NCI-H82 (cell line): ENCODE measurements around the gene ADK.
"Not testable (repeated sequence)": the region's sequence is repeated elsewhere in the genome, so short reads cannot be mapped to it uniquely, and the experiment has no call there.

Experiments used
- DNase-seq: peaks from one replicate; lab custom pipeline; 2025; lab: John Stamatoyannopoulos, UW

The ADK gene

GRCh38 chr10:74150990-74151878 lies at the start of gene ADK:
TSS of gene ADK (plus strand) at chr10:74151221. CDS start at chr10:74151279, 58 bp downstream.
- peak; percentile 99 for DNase-seq

DNA sequence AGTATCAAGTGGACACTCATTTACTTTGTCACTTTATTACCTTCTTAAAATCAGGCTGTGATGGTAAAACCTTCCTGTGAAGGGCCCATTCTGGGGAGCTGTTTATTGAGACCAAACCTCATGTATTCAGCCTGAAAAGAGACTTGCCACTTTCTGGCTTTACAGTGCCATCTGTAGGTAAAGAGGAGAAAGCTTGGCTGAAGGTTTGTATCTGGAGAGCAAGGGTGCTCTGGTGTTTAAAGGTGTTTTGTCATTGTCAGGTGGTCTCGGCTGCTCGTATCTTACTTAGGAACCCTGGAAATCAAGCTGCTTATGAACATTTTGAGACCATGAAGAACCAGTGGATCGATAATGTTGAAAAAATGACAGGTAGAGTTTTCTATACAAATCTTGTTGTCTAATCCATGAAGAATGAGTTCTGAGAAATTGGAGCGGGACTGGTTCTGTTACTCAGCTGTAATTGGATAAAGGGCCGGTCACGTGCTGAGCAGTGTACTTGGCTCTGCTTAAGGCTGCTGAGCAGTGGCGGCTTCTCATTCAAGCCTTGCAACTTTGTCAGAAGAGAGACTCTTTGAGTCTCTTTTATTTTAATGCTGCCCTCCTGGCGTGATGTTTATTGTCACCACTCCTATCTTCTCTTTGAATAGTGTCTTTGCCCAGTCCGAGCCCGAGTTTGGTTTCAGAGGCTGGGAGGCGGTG lies 47.3 kb upstream of the ADK start:
- DNase-seq, result peak; percentile 70

DNA sequence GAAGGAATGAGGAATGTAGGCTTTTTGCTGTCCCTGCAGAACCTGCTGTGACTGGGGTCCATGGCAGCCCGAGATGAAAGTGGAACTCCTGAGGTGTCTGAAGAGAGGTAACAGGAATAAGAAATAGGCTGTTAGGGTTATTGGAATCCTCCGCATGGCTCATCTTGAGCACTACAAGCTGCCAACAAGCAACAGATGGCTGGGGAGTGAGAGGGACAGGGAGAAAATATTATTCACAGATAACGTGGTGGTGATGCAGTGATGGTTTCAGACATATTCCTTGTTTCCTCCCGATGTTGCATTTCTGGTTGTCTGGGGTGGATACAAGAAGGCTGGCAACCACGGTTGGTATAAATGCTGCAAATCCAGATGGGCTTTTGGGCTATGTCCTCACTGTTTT lies 46.5 kb upstream of the ADK start:
- peak; percentile 10 for DNase-seq

GRCh38 chr10:74104996-74105395 lies 46.0 kb upstream of the ADK start:
- DNase-seq, result no peak

DNA sequence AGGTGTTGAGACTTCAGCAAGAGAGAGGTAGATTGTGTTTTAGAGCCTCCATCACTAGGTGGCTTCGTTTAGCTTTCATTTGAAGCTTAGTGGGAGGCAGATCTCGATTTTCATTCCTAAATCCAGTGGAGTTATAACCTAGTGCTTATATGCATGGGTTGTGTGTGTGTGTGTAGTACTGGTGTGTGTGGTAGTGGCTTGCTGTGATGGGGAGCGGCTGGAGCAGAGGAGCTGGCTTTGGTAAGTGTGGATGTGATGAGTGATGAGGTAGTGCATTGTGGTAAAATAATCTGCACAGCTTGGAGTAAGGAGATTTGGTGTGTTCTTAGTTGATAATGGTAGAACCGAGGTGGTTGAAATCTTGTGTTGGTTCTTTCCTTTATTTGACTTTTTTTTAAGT lies 43.6 kb upstream of the ADK start:
- no peak for DNase-seq

GRCh38 chr10:74109452-74109851 lies 41.6 kb upstream of the ADK start:
- no peak for DNase-seq

- DNase-seq, result no peak
Measured at GRCh38 chr10:74110120-74110519, 40.9 kb upstream of the ADK start.

DNA sequence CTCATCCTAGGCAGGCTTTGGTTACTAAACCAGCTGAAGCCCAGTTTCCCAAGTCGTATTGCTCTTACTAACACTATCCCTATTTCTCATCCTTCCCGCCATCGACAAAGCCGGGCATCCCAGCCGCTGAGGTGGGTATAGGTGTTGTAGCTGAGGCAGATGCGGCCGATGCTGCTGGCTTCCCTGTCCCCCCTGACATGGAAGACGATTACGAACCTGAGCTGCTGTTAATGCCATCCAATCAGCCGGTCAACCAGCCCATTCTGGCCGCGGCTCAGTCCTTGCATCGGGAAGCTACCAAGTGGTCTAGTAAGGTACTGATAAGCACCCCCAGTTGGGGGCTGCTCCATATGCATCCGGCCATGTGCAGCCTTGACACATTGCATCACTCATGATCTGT lies 39.2 kb upstream of the ADK start:
- no peak for DNase-seq

DNA sequence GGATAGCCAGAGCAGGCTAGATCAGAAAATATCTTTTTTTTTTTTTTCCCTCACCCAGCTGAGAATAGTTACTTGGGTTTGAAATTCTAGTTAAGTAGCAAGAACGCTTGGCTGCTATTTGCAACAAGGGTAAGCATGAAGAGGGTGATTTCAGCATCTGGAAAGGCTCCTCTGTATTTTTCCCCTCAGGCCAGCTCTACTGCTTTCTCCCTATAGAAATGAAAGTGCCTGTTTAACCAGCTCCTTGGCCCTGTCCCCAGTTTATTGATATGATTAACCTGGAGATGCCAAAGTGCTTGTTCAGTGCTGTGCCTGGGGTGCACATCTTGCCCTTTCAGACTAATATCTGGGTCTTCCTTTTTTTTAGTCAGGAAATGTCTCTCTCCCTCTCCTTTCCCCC lies 37.5 kb upstream of the ADK start:
- DNase-seq, result no peak

GRCh38 chr10:74114041-74114448 lies 37.0 kb upstream of the ADK start:
- no peak for DNase-seq

DNA sequence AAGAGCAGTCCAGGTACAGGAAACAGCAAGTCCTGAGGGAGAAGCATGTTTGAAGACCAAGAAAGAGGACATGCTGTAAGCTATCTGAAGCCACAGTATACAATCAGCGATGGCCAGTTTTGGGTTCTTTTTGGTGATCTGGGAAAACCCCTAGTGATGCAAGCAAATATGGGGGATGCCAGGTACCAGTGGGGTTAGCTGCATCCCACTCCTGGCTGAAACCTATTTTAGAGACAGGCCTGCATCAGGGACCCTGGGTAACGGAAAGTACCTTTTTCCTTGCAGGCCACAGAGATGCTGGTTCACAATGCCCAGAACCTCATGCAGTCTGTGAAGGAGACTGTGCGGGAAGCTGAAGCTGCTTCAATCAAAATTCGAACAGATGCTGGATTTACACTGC lies 33.3 kb upstream of the ADK start:
- DNase-seq, result no peak

GRCh38 chr10:74118804-74119203 lies 32.2 kb upstream of the ADK start:
- no peak for DNase-seq

DNA sequence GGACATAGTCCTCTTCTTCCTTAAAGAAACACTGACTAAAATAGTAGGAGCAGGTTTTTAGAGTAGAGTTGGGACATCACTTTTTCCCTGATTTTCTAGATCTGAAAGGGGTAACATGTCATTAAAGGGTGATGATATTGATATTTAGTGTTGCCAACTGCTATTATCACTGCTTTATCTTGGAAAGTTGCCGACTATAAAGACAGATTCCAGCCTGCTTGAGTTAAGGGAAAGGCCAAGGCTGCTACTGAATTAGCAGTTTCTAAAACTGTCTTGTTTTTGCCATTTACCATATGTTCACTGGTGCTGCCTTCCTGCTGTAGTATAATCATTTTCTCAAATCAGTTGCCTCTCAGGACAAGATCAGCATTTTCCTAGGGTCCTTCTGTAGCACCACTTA lies 30.1 kb upstream of the ADK start:
- DNase-seq, result no peak

GRCh38 chr10:74121368-74121767 lies 29.7 kb upstream of the ADK start:
- no peak for DNase-seq

- DNase-seq, result no peak
Measured at GRCh38 chr10:74122060-74122459, 29.0 kb upstream of the ADK start.

DNA sequence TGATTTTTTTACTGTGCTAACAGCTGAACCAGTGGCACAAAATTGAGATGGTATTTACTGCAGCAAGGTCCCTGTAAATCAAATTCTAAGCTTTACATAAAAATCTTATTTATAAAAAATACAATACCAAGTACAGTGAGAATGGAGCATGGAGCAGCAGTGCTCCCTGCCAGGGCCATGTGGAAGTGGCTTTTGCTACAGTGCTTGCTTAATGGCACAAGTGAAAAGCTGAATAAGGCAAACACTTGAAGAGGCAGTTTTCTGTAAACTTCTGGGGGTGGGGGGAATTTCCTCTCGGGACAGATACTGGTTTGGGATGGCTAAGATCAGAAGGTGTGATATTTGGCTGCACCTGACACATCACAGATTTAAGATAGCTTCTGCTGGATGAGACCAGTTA lies 27.9 kb upstream of the ADK start:
- no peak for DNase-seq

- no peak for DNase-seq
Measured at GRCh38 chr10:74133923-74134820, 16.8 kb upstream of the ADK start.

DNA sequence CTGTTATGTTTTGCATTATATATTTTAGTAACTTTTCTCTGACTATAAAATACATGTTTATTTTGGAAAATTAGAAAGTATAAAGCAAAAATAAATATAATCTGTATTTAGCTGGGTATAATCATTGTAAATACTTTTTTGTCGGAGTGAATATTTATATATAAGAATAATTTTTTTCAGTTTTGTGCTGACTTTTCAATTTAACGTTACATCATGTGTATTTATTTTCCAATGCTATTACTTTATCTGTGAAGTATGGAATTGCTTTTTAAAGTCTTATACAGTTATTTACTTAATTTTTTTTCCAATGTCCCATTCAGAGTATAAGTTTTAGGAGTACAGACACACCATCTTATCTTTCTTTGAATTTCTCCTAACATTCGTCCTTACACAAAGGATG lies 15.6 kb upstream of the ADK start:
- DNase-seq, result no peak

DNA sequence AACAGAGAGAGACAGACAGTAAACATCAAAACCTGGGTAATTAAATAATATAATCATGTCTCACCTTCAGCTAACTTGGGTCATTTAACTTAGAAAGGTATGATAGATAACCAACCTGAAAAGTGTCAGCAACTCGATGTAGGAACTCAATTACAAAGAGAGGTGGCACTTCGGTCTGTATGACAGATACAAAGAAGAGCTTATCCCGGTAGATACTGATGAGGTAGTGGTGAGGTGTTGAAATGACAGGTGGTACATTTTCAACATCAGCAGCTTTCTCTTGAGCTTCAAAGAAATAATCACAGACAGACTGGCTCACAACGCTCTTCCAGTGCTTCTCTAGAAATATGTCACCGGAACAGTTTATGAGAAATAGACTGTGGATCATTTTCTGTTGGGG lies 13.0 kb upstream of the ADK start:
- DNase-seq, result no peak

GRCh38 chr10:74138596-74138995 lies 12.4 kb upstream of the ADK start:
- not testable (repeated sequence) for DNase-seq

- no peak for DNase-seq
Measured at GRCh38 chr10:74139981-74140380, 11.0 kb upstream of the ADK start.

GRCh38 chr10:74140553-74140952 lies 10.5 kb upstream of the ADK start:
- no peak for DNase-seq
